ENCODE measurements around the gene MLPH. TPM values are rescaled to one million over a fixed set of nuclear protein-coding genes. Genes with fewer than 3 reads are reported as not detected.
"Not testable (repeated sequence)": the region's sequence is repeated elsewhere in the genome, so short reads cannot be mapped to it uniquely, and the experiment has no call there.

MLPH gene
- total RNA-seq, 1 donor from 2014 or later = 27.2 TPM

GRCh38 chr2:237577458-237577857, 90.4 kb downstream of the MLPH start:
- DNase-seq (ENCODE audit: extremely low read depth, low read depth, low spot score) = no peak

- no peak for DNase-seq (ENCODE audit: extremely low read depth, low read depth, low spot score)
These were observed 91.2 kb downstream of the MLPH start for GRCh38 chr2:237577956-237578870.

- DNase-seq (ENCODE audit: extremely low read depth, low read depth, low spot score) = no peak
These were observed 94.3 kb downstream of the MLPH start for GRCh38 chr2:237581326-237581725.

DNA sequence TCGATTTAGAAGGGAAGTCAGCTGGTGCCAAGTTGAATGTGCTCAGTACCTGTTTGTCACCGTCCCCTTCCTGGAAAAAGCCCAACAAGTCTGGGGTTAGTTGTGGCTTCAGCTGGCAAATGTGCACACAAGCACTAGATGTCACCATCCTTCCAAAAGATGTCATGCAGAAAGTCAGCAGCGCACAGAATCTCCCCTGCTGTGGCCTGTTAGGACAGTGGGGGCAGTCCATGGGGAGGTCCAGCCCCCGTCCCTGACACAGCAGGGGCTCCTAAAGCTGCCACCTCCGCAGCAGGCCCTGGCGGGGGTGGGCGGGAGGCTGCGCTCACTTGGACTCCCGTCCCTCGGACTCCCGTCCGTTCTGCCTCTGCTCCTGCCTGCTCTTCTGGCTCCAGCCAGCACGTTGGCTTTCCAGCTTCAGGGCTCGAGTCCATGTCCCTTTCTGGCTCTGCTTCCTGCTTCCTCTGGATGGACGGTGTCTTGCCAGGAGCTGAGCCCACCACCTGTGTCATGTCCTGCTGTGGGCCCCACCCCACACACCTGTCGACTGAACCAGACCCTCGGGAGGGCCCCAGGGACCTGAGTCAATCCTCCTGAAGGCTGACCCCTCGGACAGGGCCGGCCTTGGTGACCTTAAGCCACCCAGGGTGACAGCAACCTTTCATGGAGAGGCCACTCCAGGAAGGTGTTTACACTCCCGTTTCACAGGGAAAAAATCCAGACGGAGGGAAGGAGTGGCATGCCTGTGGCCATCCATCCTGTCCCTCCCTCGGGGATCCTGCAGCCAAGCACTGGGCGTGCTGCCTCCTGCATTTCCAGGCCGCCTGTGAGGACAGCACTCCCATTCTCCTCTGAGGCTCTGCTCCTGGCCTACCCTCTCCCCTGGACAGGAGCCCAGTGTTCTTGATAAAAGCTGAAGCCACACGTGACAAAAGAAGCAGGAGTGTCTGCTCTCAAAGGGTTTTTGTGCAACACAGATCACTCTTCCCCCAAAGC, 95.0 kb downstream of the MLPH start:
- DNase-seq (ENCODE audit: extremely low read depth, low read depth, low spot score) = peak; percentile 42

DNA sequence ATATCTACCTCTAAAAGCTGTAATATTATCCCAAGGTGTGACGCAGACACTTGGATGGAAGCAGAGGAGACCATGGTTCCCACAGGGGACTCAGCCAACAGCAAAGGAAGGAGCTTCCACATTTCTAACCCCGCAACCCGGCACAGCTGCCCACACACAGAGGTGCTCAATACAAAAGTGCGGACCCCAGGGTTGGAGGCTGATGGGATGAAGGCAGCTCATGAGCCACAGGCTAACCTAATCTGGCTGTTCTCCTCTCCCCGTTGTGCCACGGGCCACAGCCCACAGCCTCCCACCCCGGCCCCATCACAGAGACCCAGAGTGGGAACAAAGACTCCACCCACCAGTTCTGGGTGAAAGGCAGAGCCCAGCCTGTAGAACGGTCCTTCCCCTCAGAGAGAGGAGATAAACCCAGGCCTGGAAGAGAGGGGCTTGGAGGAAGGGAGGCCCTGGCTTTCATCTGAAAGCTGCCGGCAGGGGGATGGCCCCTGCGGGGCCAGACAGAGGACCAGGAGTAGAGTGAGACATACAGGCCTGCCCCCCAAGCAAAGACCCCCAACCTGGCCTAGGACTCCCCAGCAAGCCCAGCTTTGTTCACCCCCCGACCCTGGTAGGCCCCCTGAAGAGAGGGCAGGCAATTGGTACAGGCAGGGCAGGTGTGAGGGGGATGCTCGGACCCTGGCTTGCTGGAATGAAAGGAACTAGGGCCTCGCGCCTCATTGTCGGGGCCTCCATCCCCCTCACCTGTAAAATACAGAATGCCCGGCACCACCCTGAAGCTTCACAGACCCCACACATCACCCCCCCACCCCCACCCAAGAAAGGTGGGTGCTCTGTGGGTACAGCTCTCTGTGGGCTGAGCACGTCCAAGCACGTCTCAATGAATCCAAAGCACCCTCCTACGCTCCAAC, 96.6 kb downstream of the MLPH start:
- DNase-seq (ENCODE audit: extremely low read depth, low read depth, low spot score) = no peak

DNA sequence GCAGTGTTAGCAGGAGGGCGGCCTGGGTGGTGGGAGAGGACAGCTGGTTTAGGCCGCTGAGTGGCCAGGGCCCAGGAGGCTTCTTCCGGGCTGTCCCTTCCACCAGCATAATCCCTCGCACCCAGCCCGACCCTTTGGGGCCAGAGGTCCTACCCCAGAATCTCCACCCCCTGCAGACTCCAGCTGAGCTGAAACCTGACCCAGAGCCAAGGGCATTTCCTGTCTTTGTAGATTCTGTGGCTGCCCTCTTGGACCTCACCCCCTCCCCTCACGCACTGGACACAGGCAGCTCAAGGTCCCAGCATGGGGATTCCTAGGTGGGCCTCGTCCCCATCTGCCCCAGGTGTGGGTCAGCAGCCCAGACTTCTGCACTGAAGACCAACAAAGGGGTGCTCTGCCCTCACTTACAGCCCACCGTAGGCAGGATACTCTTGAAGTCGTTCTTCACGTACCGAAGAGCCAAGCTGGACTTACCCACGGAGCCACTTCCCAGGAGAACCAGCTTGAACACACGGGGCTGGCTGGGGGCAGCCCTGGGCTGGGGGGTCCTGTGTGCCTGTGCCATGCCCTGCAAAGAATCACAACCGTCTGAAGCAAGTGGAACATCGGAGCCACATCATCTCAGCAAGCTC, 98.7 kb downstream of the MLPH start:
- no peak for DNase-seq (ENCODE audit: extremely low read depth, low read depth, low spot score)

DNA sequence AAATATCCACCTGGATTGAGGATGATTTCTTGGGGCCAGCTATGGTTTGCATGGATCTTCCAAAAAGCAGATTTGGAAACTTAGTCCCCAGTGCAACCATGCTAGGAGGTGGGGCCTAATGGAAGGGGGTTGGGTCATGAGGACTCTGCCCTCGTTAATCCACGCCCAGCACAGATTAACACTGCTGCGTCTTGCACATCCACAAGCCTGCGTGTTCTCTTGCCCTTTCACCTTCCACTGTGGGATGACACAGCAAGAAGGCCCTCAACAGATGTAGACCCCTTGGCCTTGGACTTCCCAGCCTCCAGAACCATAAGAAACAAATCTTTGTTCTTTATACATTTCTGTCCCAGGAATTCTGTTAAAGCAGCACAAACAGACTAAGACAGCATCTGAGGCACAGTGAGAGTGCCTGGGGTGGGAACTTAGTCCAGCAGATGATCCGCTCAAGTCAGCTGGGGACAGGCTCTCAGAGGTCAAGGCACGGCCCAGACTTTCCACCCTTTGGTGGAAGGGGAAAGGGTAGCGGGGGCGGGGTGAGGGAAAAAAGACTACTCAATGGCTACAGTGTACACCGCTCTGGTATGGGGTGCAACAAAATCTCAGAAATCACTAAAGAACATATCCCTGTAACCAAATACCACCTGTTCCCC, 101.1 kb downstream of the MLPH start:
- DNase-seq (ENCODE audit: extremely low read depth, low read depth, low spot score) = no peak

- no peak for DNase-seq (ENCODE audit: extremely low read depth, low read depth, low spot score)
These were observed 103.5 kb downstream of the MLPH start, which contains the start of gene RAB17 for GRCh38 chr2:237590272-237591140. TSS of gene RAB17 (minus strand) at chr2:237590734. CDS start at chr2:237586154, 4,580 bp downstream.

GRCh38 chr2:237591141-237591881, 104.3 kb downstream of the MLPH start:
- DNase-seq (ENCODE audit: extremely low read depth, low read depth, low spot score) = no peak

DNA sequence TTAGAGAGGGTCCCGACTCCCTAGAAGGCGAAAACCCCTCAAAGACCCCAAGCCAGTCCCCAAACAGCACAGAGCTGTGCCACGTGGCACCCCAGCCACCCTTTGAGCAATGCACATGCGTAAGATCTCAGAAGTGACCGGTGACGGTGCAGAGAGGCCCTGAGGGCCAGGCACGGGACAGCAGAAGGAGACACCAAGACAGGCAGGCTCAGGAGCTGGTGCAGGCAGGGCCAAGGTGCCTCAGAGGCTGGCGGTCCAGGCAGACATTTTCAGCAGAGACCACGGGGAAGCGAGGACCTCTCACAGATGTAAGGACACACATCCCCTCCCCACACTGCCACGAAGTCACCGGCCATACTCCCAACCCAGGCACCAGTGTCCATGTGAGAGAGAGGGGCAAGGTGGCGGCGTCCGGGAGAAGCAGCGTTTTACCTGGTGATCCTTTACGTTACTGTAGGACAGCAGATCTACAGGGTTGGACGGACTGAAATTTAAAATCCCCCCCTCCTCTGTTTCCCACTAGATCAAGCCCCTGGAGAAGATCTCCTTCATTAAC, 105.5 kb downstream of the MLPH start:
- no peak for DNase-seq (ENCODE audit: extremely low read depth, low read depth, low spot score)

GRCh38 chr2:237593036-237593435, 106.0 kb downstream of the MLPH start:
- DNase-seq (ENCODE audit: extremely low read depth, low read depth, low spot score) = no peak

- no peak for DNase-seq (ENCODE audit: extremely low read depth, low read depth, low spot score)
These were observed 106.7 kb downstream of the MLPH start for GRCh38 chr2:237593596-237594320.

DNA sequence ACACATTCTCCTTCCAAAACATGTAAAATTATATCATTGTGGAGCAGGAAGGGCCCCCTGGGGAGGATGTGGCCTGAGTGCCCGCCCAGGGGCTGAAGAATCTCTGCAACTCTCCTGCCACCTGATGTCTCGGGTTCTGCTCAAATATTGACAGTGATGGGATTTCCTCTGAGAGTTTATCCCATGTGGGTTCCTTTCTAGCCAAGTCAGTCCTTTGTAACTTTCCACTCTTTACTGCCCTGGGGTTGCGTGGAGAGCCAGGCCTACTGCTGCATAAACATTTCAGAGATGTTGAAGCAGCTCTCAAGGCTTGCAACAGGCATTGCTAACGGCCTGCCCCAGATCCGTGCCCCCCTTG, 107.4 kb downstream of the MLPH start:
- no peak for DNase-seq (ENCODE audit: extremely low read depth, low read depth, low spot score)

- not testable (repeated sequence) for DNase-seq (ENCODE audit: extremely low read depth, low read depth, low spot score)
These were observed 108.9 kb downstream of the MLPH start for GRCh38 chr2:237595829-237596519.

DNA sequence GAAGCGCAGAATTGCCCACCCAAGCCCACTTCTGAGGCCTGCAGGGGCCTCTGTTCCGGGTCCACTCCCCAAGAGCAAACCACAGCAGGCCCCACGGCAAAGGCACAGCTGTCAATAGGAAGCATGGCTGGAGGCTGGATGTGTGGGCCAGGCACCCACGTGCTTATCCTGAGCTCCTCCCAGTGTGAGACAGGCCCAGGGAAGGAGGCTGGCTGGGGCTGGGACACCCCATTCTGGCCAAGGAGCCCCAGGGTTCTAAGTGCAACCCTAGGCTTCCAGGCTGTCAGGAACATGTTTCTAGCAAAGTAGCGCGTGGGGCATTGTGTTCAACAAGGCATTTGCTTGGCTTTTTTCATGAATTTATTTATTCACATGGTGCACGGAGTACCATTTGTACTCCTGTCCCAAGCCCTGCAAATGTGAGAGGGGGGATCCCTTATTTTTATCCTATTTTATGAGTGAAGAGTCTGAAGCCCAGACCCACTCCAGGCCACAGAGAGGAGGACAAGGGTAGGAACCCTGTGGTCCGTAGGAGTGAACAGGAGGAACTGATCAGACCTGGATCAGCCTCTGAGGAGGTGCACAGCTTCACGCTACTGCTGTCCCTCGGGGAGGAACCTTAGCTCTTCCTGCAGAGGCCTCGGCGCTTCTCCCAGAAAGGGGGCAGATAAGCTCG, 109.6 kb downstream of the MLPH start:
- DNase-seq (ENCODE audit: extremely low read depth, low read depth, low spot score) = no peak

Data from glomerular endothelial cell (primary cell).